Activated CD4-positive, alpha-beta T cell treated with anti-CD3 and anti-CD28 coated beads, Interleukin-2, amount 50 U/mL, for 48 hours (primary cell): ENCODE measurements around the gene C2.
"Not testable (repeated sequence)": the region's sequence is repeated elsewhere in the genome, so short reads cannot be mapped to it uniquely, and the experiment has no call there.

Source experiments
- DNase-seq, 2 experiments: peaks; one replicate each; pipeline ENCODE4 v3.0.0-alpha.2; 2020

C2 gene

DNA sequence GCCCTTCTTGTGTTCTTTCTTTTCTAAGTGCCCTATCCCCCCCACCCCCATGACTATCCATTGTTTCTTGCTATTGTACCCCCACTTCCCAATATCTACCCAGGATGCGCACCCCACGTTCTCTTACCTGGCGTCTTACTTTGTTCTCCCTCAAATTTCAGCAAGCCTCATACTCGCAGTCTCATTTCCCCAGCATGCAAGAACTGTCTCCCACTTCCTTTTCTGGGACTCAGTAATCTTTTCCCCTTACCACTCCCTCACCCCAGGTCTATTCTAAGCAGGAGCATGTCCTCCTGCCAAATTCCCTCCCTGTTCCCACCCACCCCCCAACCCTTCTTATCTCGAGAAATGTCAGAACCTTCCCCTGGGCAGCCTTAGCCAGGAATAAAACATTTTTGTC is 28.3 kb upstream of the C2 start:
- DNase-seq = no peak

DNA sequence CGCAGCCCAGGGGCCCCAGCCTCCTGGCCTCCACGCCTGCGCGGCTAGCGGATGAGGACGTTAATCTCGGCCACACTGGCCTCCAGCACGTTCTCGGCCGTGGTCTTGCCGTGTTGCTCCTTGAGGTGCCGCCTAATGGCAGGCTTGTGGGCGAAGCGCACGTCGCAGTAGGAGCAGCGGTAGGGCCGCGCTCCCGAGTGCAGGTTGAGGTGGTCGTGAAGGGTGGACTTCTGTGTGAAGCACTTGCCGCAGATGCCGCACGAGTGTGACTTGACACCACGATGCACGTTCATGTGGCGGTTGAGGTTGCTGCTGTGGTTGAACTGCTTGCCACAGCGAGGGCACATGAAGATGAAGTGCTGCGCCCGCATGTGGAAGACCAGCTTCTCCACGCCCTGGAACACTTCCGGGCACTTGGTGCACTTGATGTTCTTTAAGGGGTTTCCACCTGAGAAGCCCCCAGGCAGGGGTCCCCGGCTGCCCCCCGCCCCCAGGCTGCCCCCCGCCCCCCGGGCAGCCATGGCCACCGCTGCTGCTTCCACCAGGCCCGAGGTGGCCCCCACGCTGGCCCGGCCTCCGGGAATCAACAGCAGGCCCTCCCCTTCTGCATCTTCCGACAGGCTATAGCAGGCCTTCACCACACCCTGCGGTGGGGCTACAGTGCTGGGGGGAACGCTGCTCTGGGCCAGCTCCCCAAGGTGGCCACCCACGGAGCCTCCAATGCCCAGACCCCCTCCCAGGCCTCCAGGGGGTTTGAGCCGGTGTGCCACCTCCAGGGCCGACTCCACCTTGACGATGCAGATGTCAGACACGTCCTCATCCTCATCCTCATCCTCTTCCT is 27.4 kb upstream of the C2 start:
- DNase-seq = no peak

GRCh38 chr6:31900917-31901414 is 26.6 kb upstream of the C2 start:
- DNase-seq = no peak

- DNase-seq = peak; percentile 65 to 72
Measured at GRCh38 chr6:31901415-31901952, 26.0 kb upstream of the C2 start.

DNA sequence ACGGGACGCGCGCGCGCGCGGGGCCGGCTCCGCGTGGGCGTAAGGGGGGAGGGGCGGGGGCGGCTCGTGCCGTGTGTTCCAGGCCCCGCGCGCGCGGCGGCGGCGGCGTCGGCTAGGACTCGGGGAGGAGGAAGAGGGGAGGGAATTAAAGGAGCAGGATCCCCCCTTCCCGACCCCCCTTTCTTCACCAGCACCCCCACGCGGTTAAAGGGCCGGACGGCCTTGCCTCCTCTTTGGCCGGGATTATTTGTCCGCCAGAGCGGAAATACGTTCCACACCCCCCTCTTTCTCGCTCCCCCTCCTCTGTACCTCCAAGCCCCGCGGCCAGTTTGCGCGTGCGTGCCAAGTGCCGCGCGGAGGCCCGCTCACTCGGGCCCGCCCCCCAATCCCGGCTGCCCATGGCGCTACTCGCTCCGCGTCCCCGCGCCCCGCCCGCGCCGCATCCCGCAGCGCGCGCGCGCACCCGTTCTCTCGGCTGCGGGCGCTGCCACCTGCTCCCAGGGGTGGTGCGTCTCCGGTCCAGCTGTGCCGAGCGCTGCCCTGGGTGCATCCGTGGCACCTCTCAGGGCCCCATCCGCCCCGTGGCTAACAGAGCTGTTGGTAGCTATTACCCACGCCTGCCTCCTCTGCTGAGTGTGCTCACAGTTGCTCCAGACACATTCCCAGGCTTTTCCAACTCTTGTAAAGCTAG is 25.4 kb upstream of the C2 start, which contains the start of gene ZBTB12:
ZBTB12 (minus strand) TSS at position 134 of the 691 bp plus-strand sequence. CDS start 781 bp downstream, outside the sequence.
- DNase-seq = peak; percentile 85 to 88

GRCh38 chr6:31903957-31904356 is 23.6 kb upstream of the C2 start:
- no peak for DNase-seq

- no peak for DNase-seq
Measured at GRCh38 chr6:31905041-31905440, 22.5 kb upstream of the C2 start.

DNA sequence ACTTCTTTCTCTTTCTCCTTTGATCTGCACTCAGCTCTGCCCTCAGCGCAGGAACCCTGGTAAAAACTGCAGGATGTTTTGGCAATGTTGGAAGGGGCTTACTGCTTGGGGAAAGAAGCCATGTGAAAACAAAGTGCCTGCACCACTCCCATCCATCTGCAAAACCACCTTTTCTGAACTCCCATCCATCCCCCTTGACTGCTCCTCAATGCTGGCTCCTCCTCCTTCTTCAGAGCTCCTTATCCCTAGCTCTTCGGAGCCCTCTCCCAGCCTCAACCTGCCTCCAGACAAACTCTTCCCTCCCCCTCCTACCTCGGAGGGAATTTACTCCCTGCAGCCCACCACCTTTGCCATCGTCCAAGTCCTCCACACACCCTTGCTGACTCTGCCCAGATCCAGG is 21.4 kb upstream of the C2 start:
- no peak for DNase-seq

DNA sequence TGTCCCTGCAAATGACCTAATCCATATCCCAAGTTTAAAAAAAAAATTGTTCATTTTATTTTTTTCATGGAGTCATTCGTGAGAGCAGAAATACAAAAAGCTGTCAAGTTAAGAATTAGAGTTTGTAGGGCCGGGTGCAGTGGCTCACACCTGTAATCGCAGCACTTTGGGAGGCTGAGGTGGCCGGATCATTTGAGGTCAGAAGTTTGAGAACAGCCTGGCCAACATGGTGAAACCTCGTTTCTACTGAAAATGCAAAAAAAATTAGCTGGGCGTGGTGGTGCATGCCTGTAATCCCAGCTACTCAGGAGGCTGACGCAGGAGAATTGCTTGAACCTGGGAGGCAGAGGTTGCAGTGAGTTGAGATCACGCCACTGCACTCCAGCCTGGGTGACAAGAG is 20.8 kb upstream of the C2 start:
- DNase-seq = not testable (repeated sequence)

DNA sequence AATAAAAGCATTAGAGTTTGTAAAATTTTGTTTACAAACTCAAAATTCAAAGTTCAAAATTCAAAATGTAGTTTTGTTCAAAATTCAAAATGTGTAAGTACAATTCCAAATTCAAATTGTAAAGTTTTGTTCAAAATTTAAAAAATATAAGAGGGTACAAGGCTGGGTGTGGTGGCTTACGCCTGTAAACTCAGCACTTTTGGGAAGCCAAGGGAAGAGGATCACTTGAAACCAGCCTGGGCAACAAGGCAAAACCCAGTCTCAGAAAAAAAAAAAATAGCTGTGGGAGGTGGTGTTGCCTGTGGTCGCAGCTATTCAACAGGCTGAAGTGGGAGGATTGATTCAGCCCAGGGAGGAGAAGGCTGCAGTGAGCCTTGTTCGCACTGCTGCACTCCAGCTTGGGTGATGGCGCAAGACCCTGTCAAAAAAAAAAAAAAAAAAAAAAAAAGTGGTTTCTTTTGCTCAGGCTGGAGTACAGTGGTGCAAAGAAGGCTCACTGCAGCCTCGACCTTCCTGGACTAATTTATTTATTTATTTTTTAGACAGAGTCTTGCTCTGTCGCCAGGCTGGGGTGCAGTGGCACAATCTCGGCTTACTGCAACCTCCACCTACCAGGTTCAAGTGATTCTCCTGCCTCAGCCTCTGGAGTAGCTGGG is 20.2 kb upstream of the C2 start:
- no peak for DNase-seq

GRCh38 chr6:31908255-31908654 is 19.3 kb upstream of the C2 start:
- not testable (repeated sequence) for DNase-seq

GRCh38 chr6:31908791-31909190 is 18.7 kb upstream of the C2 start:
- no peak for DNase-seq

- not testable (repeated sequence) for DNase-seq
Measured at GRCh38 chr6:31909298-31909697, 18.2 kb upstream of the C2 start.

- no peak for DNase-seq
Measured at GRCh38 chr6:31911826-31912585, 15.5 kb upstream of the C2 start.

DNA sequence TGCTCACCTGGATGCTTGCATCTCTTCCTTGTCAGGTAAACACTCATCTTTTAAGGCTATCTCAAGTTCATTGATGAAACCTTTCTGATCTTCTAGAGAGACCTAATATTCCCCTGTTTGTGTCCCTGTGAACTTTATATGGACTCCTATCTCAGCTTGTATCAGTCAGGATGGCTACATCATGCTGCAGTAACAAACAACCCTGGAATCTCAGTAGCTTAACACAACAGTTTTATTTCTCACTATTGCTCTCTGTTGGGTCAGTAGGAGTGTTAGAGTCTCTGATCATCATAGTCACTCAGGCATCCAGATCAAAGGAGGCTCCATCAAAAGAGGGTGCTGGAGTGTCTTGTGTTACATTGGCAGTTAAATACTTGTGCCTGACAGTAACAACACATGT is 12.2 kb upstream of the C2 start:
- no peak for DNase-seq

DNA sequence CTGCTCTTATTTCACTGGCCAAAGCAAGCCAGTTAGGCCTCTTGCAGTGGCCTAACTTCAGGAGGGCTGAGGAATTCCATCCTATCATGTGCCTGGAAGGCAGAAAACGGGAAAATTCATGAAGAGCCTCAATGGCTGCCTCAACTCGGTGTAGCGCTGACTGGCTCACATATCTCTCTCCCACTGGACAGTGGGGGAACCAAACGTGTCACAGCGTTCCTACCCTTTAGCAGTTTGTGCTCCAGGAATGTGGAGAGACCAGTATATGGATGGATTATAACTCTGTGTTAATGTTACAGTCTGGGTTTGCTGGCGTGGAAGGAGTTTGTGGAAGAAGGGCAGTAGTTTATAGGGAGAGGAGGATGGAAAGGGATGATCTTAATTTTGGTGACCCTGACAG is 11.8 kb upstream of the C2 start:
- no peak for DNase-seq

DNA sequence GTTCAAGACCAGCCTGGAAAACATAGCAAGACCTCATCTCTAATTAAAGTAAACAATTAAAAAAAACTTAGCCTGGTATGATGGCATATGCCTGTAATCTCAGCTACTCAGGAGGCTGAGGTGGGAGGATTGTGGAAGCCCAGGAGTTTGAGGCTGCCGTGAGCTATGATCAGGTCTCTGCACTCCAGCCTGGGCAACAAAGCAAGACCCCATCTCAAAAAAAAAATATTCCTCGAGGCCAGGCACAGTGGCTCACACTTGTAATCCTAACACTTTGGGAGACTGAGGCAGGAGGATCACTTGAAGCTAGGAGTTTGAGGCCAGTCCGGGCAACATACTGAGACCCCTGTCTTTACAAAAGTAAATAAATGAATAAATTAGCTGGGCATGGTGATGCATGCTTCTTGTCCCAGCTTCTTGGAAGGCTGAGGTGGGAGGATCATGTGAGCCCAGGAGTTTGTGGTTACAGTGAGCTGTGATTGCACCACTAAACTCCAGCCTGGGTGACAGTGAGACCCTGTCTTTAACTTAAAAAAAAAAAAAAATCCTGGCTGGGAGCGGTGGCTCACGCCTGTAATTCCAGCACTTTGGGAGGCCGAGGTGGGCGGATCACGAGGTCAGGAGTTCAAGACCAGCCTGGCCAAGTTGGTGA is 9.3 kb upstream of the C2 start:
- DNase-seq = no peak

GRCh38 chr6:31919624-31920303 is 7.8 kb upstream of the C2 start:
- no peak for DNase-seq

- no peak for DNase-seq
Measured at GRCh38 chr6:31920811-31921210, 6.7 kb upstream of the C2 start.

DNA sequence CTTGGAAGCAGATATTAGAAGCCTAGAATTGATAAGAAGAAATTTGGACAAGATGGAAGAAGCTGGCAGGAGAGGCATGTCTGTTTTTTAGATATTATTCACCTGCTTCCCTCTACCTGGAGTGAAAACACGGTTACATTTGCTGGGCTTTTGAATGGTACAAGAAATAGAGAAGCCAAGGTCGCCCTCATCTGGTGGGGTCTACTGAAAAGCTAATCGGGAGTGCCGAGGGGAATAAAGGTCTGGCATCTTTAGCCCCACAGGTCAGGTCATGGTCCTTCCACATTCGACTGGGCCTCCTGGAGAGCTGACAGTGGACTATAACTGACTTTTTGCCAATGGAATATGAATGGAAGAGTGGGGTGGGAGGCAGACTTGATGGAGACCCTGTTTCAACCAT is 4.6 kb upstream of the C2 start:
- peak in 1 of 2 experiments; percentile 34 for DNase-seq
